Glutamatergic neuron (in vitro differentiated cells): Measurements from ENCODE around the gene FGFRL1. TPM values are rescaled to one million over a fixed set of nuclear protein-coding genes. Genes with fewer than 3 reads are reported as not detected.

ENCODE experiments used
- DNase-seq: peaks from one replicate; pipeline ENCODE4 v3.0.0; 2022
- H3K27ac Mint-ChIP-seq: one replicate; pipeline ENCODE4 v1.8.0; 2020; ENCODE audit warnings: mild to moderate bottlenecking, mixed read lengths, inconsistent platforms; ENCODE audit not compliant: unreplicated experiment
- H3K27me3 Mint-ChIP-seq: one replicate; pipeline ENCODE4 v1.8.0; 2020; ENCODE audit warnings: mild to moderate bottlenecking, moderate library complexity, mixed read lengths, inconsistent platforms; ENCODE audit not compliant: unreplicated experiment
- H3K36me3 Mint-ChIP-seq: one replicate; pipeline ENCODE4 v1.8.0; 2020; ENCODE audit warnings: mild to moderate bottlenecking, mixed read lengths, inconsistent platforms; ENCODE audit not compliant: unreplicated experiment
- H3K4me1 Mint-ChIP-seq: one replicate; pipeline ENCODE4 v1.8.0; 2020; ENCODE audit warnings: mild to moderate bottlenecking, low read depth, mixed read lengths, inconsistent platforms; ENCODE audit not compliant: unreplicated experiment
- H3K4me3 Mint-ChIP-seq: one replicate; pipeline ENCODE4 v1.8.0; 2020; ENCODE audit warnings: mild to moderate bottlenecking, mixed read lengths, inconsistent platforms; ENCODE audit not compliant: unreplicated experiment
- H3K9me3 Mint-ChIP-seq: one replicate; pipeline ENCODE4 v1.8.0; 2020; ENCODE audit warnings: mild to moderate bottlenecking, moderate library complexity, mixed read lengths, inconsistent platforms; ENCODE audit not compliant: unreplicated experiment
- total RNA-seq: library from RNA; stranded (reverse); fragmentation: NEBNext Ultra II Directional; extraction: Animal tissue kit (Norgen Biotek cat#: 25700); gene quantifications from one replicate; pipeline ENCODE4 v1.2.1, GENCODE V29; 2021; ENCODE audit not compliant: unreplicated experiment
- TF ChIP-seq, protein P1 (sequence below): fragments of 200-600 bp; sonication (generic); IDR thresholded peaks from one replicate; pipeline ENCODE4 v1.5.0; 2021; ENCODE audit not compliant: partially characterized antibody, unreplicated experiment

FGFRL1 gene
- total RNA-seq, 1 donor from 2014 or later: 20.9 TPM

- Mint-ChIP-seq H3K27ac (no peak overlapping the region), H3K27me3 (peaks cover 12% of the 10 kb centered on the region), H3K4me3 (no peak overlapping the region), H3K9me3 (peaks cover 7% of the 10 kb centered on the region), H3K36me3 (no peaks in the 10 kb centered on the region), H3K4me1 (no peaks in the 10 kb centered on the region)
- TF ChIP-seq, protein P1, sequence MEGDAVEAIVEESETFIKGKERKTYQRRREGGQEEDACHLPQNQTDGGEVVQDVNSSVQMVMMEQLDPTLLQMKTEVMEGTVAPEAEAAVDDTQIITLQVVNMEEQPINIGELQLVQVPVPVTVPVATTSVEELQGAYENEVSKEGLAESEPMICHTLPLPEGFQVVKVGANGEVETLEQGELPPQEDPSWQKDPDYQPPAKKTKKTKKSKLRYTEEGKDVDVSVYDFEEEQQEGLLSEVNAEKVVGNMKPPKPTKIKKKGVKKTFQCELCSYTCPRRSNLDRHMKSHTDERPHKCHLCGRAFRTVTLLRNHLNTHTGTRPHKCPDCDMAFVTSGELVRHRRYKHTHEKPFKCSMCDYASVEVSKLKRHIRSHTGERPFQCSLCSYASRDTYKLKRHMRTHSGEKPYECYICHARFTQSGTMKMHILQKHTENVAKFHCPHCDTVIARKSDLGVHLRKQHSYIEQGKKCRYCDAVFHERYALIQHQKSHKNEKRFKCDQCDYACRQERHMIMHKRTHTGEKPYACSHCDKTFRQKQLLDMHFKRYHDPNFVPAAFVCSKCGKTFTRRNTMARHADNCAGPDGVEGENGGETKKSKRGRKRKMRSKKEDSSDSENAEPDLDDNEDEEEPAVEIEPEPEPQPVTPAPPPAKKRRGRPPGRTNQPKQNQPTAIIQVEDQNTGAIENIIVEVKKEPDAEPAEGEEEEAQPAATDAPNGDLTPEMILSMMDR: peak; percentile 61
- DNase-seq: peak; percentile 49
Observed at GRCh38 chr4:1072830-1073446, 61.5 kb downstream of the FGFRL1 start.

- H3K4me1 Mint-ChIP-seq: no peaks in the 10 kb centered on the region
- peaks cover 10% of the 10 kb centered on the region for H3K9me3 Mint-ChIP-seq
- DNase-seq: no peak
- H3K27ac Mint-ChIP-seq: no peak overlapping the region
- TF ChIP-seq, protein P1: no peak
- H3K36me3 Mint-ChIP-seq: no peaks in the 10 kb centered on the region
- peaks cover 15% of the 10 kb centered on the region for H3K27me3 Mint-ChIP-seq
- H3K4me3 Mint-ChIP-seq: no peak overlapping the region
Observed at GRCh38 chr4:1074077-1074476, 62.7 kb downstream of the FGFRL1 start.

GRCh38 chr4:1075225-1075624 is 63.8 kb downstream of the FGFRL1 start:
- TF ChIP-seq, protein P1: no peak
- Mint-ChIP-seq H3K27me3 (peaks cover 17% of the 10 kb centered on the region), H3K36me3 (no peaks in the 10 kb centered on the region), H3K27ac (no peak overlapping the region), H3K9me3 (peaks cover 9% of the 10 kb centered on the region), H3K4me3 (no peak overlapping the region), H3K4me1 (peaks cover 2% of the 10 kb centered on the region)
- no peak for DNase-seq

- TF ChIP-seq, protein P1: no peak
- H3K27me3 Mint-ChIP-seq: peaks cover 18% of the 10 kb centered on the region
- no peak overlapping the region for H3K27ac Mint-ChIP-seq
- no peak for DNase-seq
- peaks cover 7% of the 10 kb centered on the region for H3K9me3 Mint-ChIP-seq
- no peaks in the 10 kb centered on the region for H3K36me3 Mint-ChIP-seq
- H3K4me1 Mint-ChIP-seq: peaks cover 2% of the 10 kb centered on the region
- H3K4me3 Mint-ChIP-seq: no peak overlapping the region
Observed at GRCh38 chr4:1075809-1076699, 64.6 kb downstream of the FGFRL1 start.

Other genes with a start within 250 kb of the FGFRL1 start
- 115 TPM for gene CPLX1, start 185.5 kb upstream of the FGFRL1 start, total RNA-seq
- gene GAK, start 79.3 kb upstream of the FGFRL1 start, total RNA-seq: 123 TPM
- 62.7 TPM for gene TMEM175, start 79.2 kb upstream of the FGFRL1 start, total RNA-seq
- gene DGKQ, start 38.1 kb upstream of the FGFRL1 start, total RNA-seq: 26.2 TPM
- gene IDUA, start 24.6 kb upstream of the FGFRL1 start, total RNA-seq: 20.3 TPM
- gene SLC26A1, start 18.2 kb upstream of the FGFRL1 start, total RNA-seq: 0.54 TPM
- 11.1 TPM for gene RNF212, start 101.9 kb downstream of the FGFRL1 start, total RNA-seq
- gene SPON2, start 161.0 kb downstream of the FGFRL1 start, total RNA-seq: 769 TPM
- gene CTBP1, start 237.5 kb downstream of the FGFRL1 start, total RNA-seq: 302 TPM